SKM-1 (cell line): ENCODE measurements around the gene OLFM2.
"Not testable (repeated sequence)": the region's sequence is repeated elsewhere in the genome, so short reads cannot be mapped to it uniquely, and the experiment has no call there.

Experiments
- DNase-seq: peaks from one replicate; lab custom pipeline; 2025; ENCODE audit not compliant: unreplicated experiment; lab: John Stamatoyannopoulos, UW

Gene OLFM2

GRCh38 chr19:9836021-9836420 is 100.3 kb downstream of the OLFM2 start:
- DNase-seq, result no peak

- no peak for DNase-seq
These were observed 100.8 kb downstream of the OLFM2 start for GRCh38 chr19:9835507-9835949.

GRCh38 chr19:9834726-9835506 is 101.4 kb downstream of the OLFM2 start, which contains the start of gene PIN1:
TSS of gene PIN1 (plus strand) at chr19:9835318. CDS start at chr19:9835345, 27 bp downstream.
- peak; percentile 98 for DNase-seq

GRCh38 chr19:9834307-9834725 is 102.0 kb downstream of the OLFM2 start:
- no peak for DNase-seq

GRCh38 chr19:9828551-9829063 is 107.7 kb downstream of the OLFM2 start:
- no peak for DNase-seq

- peak; percentile 93 for DNase-seq
These were observed 108.8 kb downstream of the OLFM2 start, which contains the start of gene UBL5 for GRCh38 chr19:9827289-9828238. TSS of gene UBL5 (plus strand) at chr19:9827918. CDS start at chr19:9828338, 420 bp downstream.

GRCh38 chr19:9823816-9824215 is 112.5 kb downstream of the OLFM2 start:
- DNase-seq, result no peak

GRCh38 chr19:9820034-9820433 is 116.3 kb downstream of the OLFM2 start:
- DNase-seq, result not testable (repeated sequence)

- DNase-seq, result no peak
These were observed 116.8 kb downstream of the OLFM2 start for GRCh38 chr19:9819596-9819909.

- DNase-seq, result peak; percentile 99
These were observed 117.3 kb downstream of the OLFM2 start, which contains the start of gene FBXL12 for GRCh38 chr19:9818734-9819595. TSS of gene FBXL12 (minus strand) at chr19:9819079. CDS start at chr19:9818813, 266 bp downstream.

- DNase-seq, result no peak
These were observed 118.1 kb downstream of the OLFM2 start for GRCh38 chr19:9818175-9818733.

- DNase-seq, result no peak
These were observed 125.2 kb downstream of the OLFM2 start for GRCh38 chr19:9811139-9811538.

GRCh38 chr19:9808855-9809824 is 127.2 kb downstream of the OLFM2 start:
- DNase-seq, result no peak

GRCh38 chr19:9806803-9807202 is 129.5 kb downstream of the OLFM2 start:
- DNase-seq, result no peak
